ENCODE measurements around the gene ZWILCH.

The ZWILCH gene

DNA sequence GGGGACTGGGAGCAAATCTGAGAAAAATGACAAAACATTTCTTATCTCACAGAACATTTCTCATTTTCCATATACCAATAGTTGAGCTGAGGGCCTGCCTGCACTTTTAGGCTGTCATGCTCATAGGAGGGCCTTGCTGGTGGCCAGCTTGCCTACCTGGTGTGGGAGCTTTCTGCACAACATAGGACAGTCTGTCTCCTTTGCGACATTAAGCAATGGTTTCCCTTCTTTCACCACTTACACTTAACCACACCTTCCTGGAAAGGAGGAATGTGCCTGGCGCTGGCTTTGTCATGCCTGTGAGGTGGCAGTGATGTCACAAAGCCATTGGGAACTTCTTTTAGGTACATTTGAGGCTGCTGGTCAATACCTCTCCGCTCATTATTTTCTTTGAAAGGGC is 13.3 kb upstream of the ZWILCH start:
- TF ChIP-seq EP300 (IDR thresholded peaks at IDR 0.05; ENCODE audit: borderline replicate concordance) (no peak), TAF1 (IDR thresholded peaks at IDR 0.05; ENCODE audit: low read depth) (no peak), YY1 (IDR thresholded peaks at IDR 0.05; ENCODE audit: low read depth) (no peak), FOXM1 (IDR thresholded peaks at IDR 0.05; ENCODE audit: borderline replicate concordance, low read depth) (no peak), NFIC (IDR thresholded peaks at IDR 0.05) (no peak), ZBTB7A (IDR thresholded peaks at IDR 0.05; ENCODE audit: low read depth) (no peak), TEAD4 (IDR thresholded peaks at IDR 0.05) (no peak), CREB1 (IDR thresholded peaks at IDR 0.05; ENCODE audit: low read depth) (no peak), CEBPB (IDR thresholded peaks at IDR 0.05) (no peak), EGR1 (IDR thresholded peaks at IDR 0.05) (no peak), RAD21 (IDR thresholded peaks at IDR 0.05; ENCODE audit: low read depth) (no peak), TCF12 (IDR thresholded peaks at IDR 0.05; ENCODE audit: low read depth) (no peak)
- TF ChIP-seq, protein P1, sequence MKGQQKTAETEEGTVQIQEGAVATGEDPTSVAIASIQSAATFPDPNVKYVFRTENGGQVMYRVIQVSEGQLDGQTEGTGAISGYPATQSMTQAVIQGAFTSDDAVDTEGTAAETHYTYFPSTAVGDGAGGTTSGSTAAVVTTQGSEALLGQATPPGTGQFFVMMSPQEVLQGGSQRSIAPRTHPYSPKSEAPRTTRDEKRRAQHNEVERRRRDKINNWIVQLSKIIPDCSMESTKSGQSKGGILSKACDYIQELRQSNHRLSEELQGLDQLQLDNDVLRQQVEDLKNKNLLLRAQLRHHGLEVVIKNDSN (IDR thresholded peaks at IDR 0.05) = no peak
- TF ChIP-seq, protein P2, sequence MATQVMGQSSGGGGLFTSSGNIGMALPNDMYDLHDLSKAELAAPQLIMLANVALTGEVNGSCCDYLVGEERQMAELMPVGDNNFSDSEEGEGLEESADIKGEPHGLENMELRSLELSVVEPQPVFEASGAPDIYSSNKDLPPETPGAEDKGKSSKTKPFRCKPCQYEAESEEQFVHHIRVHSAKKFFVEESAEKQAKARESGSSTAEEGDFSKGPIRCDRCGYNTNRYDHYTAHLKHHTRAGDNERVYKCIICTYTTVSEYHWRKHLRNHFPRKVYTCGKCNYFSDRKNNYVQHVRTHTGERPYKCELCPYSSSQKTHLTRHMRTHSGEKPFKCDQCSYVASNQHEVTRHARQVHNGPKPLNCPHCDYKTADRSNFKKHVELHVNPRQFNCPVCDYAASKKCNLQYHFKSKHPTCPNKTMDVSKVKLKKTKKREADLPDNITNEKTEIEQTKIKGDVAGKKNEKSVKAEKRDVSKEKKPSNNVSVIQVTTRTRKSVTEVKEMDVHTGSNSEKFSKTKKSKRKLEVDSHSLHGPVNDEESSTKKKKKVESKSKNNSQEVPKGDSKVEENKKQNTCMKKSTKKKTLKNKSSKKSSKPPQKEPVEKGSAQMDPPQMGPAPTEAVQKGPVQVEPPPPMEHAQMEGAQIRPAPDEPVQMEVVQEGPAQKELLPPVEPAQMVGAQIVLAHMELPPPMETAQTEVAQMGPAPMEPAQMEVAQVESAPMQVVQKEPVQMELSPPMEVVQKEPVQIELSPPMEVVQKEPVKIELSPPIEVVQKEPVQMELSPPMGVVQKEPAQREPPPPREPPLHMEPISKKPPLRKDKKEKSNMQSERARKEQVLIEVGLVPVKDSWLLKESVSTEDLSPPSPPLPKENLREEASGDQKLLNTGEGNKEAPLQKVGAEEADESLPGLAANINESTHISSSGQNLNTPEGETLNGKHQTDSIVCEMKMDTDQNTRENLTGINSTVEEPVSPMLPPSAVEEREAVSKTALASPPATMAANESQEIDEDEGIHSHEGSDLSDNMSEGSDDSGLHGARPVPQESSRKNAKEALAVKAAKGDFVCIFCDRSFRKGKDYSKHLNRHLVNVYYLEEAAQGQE (IDR thresholded peaks at IDR 0.05; ENCODE audit: low read depth) = no peak
- TF ChIP-seq, protein P3, sequence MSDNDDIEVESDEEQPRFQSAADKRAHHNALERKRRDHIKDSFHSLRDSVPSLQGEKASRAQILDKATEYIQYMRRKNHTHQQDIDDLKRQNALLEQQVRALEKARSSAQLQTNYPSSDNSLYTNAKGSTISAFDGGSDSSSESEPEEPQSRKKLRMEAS (IDR thresholded peaks at IDR 0.05) = no peak

DNA sequence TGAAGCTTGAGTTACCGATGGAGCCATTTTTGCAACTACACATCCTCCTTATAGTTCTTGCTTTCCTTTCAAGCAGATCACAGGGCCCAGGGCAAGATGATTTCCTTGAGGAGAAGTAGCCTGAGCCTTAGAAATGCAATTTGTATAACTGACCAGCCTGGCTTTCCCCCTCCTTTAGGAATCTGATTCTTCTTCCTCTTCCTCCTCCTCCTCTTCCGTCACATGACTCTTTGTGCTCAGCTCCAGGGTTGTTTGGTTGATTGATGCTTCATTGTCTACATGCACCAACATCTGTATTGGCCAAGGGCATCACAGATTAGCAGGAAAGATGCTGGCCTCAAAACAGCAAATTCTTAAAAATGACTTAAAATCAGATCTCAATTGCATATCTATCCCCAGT is 10.9 kb upstream of the ZWILCH start:
- TF ChIP-seq YY1 (IDR thresholded peaks at IDR 0.05; ENCODE audit: low read depth) = no peak

DNA sequence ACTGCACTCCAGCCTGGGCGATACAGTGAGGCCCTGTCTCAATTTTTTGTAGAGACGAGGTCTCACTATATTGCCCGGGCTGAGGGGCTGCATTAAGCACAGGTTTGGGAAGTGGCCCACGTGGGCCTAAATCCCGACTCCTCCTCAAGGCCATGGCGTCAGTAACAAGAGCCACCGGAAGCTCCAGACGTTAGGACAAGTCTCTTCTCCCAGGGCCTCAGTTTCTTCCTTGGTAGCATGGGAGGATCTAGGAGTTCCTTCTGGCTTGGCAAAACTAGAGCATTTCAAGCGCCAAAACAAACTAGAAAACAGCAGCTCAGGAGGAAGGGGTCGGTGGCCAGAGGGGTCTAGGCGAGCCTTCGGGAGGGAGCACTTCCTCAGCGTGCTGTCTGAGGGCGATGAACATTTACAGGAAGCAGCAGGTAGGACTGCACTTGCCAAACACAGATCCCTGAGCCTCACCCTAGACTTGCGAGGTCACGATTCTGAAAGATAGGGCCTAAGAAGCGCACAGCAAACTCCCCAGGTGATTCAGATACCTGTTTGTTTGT is 8.1 kb upstream of the ZWILCH start:
- TF ChIP-seq, protein P2 (IDR thresholded peaks at IDR 0.05; ENCODE audit: low read depth) = no peak
- TF ChIP-seq EGR1 (IDR thresholded peaks at IDR 0.05) (no peak), ZBTB7A (IDR thresholded peaks at IDR 0.05; ENCODE audit: low read depth) (no peak), TCF12 (IDR thresholded peaks at IDR 0.05; ENCODE audit: low read depth) (no peak)

DNA sequence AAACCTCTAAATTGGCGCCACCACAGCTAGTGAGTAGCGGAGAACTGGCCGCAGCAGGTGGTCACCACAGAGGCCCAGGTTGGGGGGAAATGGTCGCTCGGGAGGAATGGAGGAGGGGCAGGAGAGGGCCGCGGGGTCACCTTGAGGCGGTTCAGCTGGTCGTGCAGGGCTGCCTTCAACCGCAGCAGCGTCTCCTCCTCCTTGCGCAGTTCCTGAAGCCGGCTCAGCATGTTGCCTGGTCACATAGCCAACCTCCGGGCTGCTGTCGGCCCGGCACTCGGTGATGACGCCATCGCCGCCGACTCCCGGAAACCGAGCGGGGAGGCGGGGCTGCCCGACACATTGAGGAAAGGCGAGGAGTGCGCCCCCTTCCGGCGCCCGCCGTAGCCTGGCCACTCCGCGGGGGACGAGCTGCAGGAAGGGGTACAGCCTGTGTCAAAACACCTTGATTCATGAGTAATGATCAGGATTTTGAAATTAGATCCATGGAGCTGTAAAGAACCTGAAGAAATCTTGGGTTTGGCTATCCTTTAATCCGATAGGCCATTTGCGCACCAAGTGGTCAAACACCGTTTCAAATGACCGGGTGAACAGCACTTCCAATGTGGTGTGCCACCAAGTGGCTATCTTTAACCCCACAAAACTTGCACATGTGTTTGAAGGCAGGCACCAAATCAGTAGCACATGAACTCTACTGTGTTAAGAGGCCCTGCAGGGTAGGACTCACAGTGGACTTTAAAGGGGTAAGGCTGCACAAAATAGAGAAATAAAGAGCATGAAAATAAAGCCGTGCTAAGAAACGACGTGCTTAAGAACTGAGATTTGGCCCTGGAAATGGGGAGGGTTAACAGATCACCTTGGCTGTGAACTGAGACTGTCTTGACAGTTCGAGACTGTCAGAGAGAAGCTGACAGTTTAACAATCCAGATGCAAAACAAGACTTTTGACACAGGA is 7.3 kb upstream of the ZWILCH start, which contains the start of gene SNAPC5:
Gene SNAPC5 (minus strand): TSS at position 261 of the 954 bp plus-strand sequence. CDS start 31 bp downstream, at position 230.
- TF ChIP-seq EGR1 (IDR thresholded peaks at IDR 0.05) = no peak
- peak; percentile 49; the same call in 1 of the 2 replicates for TF ChIP-seq TCF12 (IDR thresholded peaks at IDR 0.05; ENCODE audit: low read depth)
- TF ChIP-seq TEAD4 (IDR thresholded peaks at IDR 0.05) = peak; percentile 42; the same call in 1 of the 2 replicates
- TF ChIP-seq ZBTB7A (IDR thresholded peaks at IDR 0.05; ENCODE audit: low read depth) = 0 out of 2 replicates have a peak, but pooled peaks have one; percentile 22
- TF ChIP-seq FOXM1 (IDR thresholded peaks at IDR 0.05; ENCODE audit: borderline replicate concordance, low read depth) = 0 out of 2 replicates have a peak, but pooled peaks have one; percentile 12
- peak; percentile 55; the same call in 1 of the 2 replicates for TF ChIP-seq TAF1 (IDR thresholded peaks at IDR 0.05; ENCODE audit: low read depth)
- peak; percentile 25 for TF ChIP-seq NFIC (IDR thresholded peaks at IDR 0.05)
- TF ChIP-seq, protein P3 (IDR thresholded peaks at IDR 0.05) = peak; percentile 76
- peak; percentile 93 for TF ChIP-seq CREB1 (IDR thresholded peaks at IDR 0.05; ENCODE audit: low read depth)
- peak; percentile 67; the same call in 1 of the 2 replicates for TF ChIP-seq YY1 (IDR thresholded peaks at IDR 0.05; ENCODE audit: low read depth)
- TF ChIP-seq, protein P2 (IDR thresholded peaks at IDR 0.05; ENCODE audit: low read depth) = no peak
- TF ChIP-seq CEBPB (IDR thresholded peaks at IDR 0.05) = peak; percentile 4; the same call in 1 of the 2 replicates
- TF ChIP-seq, protein P1 (IDR thresholded peaks at IDR 0.05) = peak; percentile 40
- TF ChIP-seq EP300 (IDR thresholded peaks at IDR 0.05; ENCODE audit: borderline replicate concordance) = no peak
- peak; percentile 22 for TF ChIP-seq RAD21 (IDR thresholded peaks at IDR 0.05; ENCODE audit: low read depth)
